Esophagus (tissue), 2 donors: ENCODE measurements around the gene ABRACL. TPM values are rescaled to one million over a fixed set of nuclear protein-coding genes. Genes with fewer than 3 reads are reported as not detected.
"Not testable (repeated sequence)": the region's sequence is repeated elsewhere in the genome, so short reads cannot be mapped to it uniquely, and the experiment has no call there.

Source experiments
- H3K27ac ChIP-seq, 2 donors: one replicate each; pipeline ENCODE4 v1.5.1; 2013; ENCODE audit warnings: low read depth in 2 of 2, mild to moderate bottlenecking in 2 of 2, inconsistent platforms in 1 of 2, low read length in 1 of 2, moderate library complexity in 1 of 2
- H3K27me3 ChIP-seq, 2 donors: one replicate each; pipeline ENCODE4 v1.6.1; 2013; ENCODE audit warnings: low read length in 2 of 2, control low read depth in 1 of 2, mild to moderate bottlenecking in 1 of 2; ENCODE audit not compliant: insufficient read depth in 2 of 2, control insufficient read depth in 1 of 2
- H3K36me3 ChIP-seq, 2 donors: one replicate each; pipeline ENCODE4 v1.6.1; 2013; ENCODE audit warnings: low read length in 1 of 2; ENCODE audit not compliant: control insufficient read depth in 2 of 2, insufficient read depth in 2 of 2
- H3K4me1 ChIP-seq, 2 donors: one replicate each; pipeline ENCODE4 v1.6.1; 2013; ENCODE audit warnings: low read length in 1 of 2; ENCODE audit not compliant: control insufficient read depth in 2 of 2, insufficient read depth in 2 of 2
- H3K4me3 ChIP-seq, 2 donors: one replicate each; pipeline ENCODE4 v1.5.1; 2013; ENCODE audit warnings: low read length in 2 of 2, mild to moderate bottlenecking in 2 of 2, low read depth in 1 of 2, moderate library complexity in 1 of 2
- H3K9me3 ChIP-seq, 2 donors: one replicate each; pipeline ENCODE4 v1.6.1; 2013; ENCODE audit warnings: mild to moderate bottlenecking in 2 of 2, low read depth in 1 of 2, low read length in 1 of 2, moderate library complexity in 1 of 2; ENCODE audit not compliant: control insufficient read depth in 2 of 2, insufficient read depth in 1 of 2
- WGBS, 2 donors: extraction: QIAGEN DNeasy Blood & Tissue Kit; methylation state at CpG; one replicate each; pipeline ENCODE4 v1.1.7; 2013; 5-methylcytosine and 5-hydroxymethylcytosine counted together
- polyA plus RNA-seq, 2 donors: library from polyadenylated mRNA; stranded (reverse); fragments of 200-250 nt; gene quantifications; one replicate each; pipeline ENCODE4 v1.2.3, GENCODE V29; 2013
- donor health status: healthy with polysubstance abuse.
- donor health status: Bipolar disorder and iron deficiency.

Gene ABRACL
- polyA plus RNA-seq, 2 donors = 54.0 to 58.9 TPM

DNA sequence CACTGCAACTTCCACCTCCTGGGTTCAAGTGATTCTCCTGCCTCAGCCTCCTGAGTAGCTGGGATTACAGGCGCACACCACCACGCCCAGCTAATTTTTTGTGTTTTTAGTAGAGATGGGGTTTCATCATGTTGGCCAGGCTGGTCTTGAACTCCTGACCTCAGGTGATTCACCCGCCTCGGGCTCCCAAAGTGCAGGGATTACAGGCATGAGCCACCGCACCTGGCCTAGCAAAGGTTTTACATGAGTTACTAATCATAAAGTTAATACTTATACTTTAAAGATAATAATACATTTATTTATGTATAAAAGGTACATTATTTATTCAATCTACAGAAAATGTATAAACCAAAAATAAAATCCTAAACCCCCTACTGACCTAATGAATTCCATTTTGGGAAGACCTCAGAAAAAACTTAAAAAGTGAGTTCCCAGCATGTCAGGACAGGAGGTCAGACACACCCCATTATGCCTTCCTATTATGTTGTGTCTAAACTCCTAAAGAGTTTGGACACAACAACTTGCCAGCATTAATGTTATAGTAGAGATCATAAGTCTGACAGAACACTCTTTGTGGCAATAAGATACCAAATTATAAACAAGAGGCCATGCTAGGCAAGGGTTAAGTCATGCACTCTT is 21.7 kb downstream of the ABRACL start:
- H3K4me3 ChIP-seq, H3K36me3 ChIP-seq, H3K27me3 ChIP-seq, H3K27ac ChIP-seq, H3K4me1 ChIP-seq, H3K9me3 ChIP-seq: not testable (repeated sequence)
- WGBS, 2 donors = 56 to 77% methylated on average over 5 of the region's 5 CpGs

DNA sequence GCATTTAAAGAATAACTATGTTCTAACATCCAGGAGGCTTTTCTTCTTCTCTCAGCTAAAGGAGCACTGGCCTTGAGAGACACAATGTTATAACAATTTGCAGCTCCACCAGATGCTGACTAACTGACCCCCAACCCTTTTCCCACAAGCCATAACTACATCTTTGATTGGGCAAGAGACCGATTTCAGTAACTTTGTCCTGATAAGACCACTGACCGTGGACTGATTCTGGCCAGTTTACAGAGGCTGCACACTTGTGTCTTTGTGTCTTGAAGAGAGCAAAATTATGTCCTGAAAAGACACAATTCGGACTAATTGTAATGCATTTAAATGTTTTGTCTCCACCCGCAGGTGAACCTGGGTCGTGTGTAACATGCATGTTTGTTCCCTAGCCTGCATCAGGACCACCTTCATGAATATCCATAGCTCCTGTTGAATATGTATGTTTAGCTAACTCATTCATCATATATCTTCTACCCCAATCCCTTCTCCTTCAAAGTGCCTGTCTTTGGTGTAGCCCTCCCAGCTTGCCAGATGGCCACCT is 22.3 kb downstream of the ABRACL start:
- no peak overlapping the region for H3K27ac ChIP-seq
- H3K36me3 ChIP-seq = no peaks in the 10 kb centered on the region
- H3K4me3 ChIP-seq = no peak overlapping the region
- H3K27me3 ChIP-seq = no peaks in the 10 kb centered on the region
- no peaks in the 10 kb centered on the region for H3K9me3 ChIP-seq
- WGBS, 2 donors = 75 to 91% methylated on average over 5 of the region's 5 CpGs
- H3K4me1 ChIP-seq = no peaks in the 10 kb centered on the region

DNA sequence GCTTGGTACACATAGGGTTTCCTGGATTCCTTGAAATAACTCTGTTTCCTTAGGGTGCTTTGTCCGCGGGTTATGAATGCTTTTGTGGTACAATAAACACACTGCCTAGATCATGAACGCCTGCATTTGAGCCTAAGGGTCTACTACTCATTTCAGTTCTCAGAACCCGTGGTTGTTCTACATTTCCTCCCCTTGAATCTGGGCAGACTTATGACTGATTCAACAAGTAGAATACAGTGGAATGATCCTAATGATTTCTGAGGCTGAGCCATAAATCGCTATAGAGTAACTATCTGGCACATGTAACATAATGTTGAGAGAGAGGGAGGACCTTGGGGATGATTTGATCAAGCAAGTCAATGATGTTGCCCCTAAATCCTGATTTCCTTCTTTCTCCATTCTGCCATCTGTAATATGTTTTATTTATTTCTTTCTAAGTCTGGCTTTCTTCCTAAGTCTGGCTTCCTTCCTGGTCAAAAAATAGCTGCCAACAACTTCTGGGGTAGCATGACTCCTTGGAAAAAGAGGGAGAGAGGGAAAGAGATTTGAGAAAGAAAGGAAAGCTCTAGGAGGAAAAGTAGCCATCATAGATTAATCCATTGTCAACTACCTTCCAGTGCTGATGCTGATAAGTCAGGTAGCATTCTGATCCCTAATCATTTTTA is 23.0 kb downstream of the ABRACL start:
- WGBS, 2 donors = 80 to 84% methylated on average over 5 of the region's 5 CpGs
- no peaks in the 10 kb centered on the region for H3K4me1 ChIP-seq
- H3K9me3 ChIP-seq = no peaks in the 10 kb centered on the region
- H3K27me3 ChIP-seq = no peaks in the 10 kb centered on the region
- no peak overlapping the region for H3K27ac ChIP-seq
- H3K36me3 ChIP-seq = no peaks in the 10 kb centered on the region
- H3K4me3 ChIP-seq = no peak overlapping the region

DNA sequence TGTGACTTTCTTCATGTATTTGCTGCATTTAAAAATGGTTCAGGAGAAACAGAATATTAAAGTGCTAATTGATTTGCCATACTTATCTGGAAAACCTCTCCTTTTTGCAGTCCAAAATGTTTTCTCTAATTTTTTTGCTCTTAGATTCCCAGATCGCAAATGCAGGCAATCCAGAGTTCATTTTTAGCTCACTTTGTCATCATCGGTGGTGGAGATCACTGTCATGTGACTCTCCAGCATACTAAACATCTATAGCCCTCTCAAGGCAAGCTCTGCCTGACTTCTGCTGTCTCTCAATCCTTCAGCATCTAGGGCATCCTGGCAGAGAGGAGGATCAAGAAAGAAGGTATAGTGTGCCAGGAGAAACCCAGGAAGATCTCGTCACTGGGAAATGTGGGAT is 24.8 kb downstream of the ABRACL start:
- H3K27ac ChIP-seq = no peak overlapping the region
- no peaks in the 10 kb centered on the region for H3K36me3 ChIP-seq
- WGBS, 2 donors = 75 to 76% methylated on average over 3 of the region's 3 CpGs
- no peaks in the 10 kb centered on the region for H3K27me3 ChIP-seq
- H3K9me3 ChIP-seq = no peaks in the 10 kb centered on the region
- H3K4me1 ChIP-seq = no peaks in the 10 kb centered on the region
- H3K4me3 ChIP-seq = no peak overlapping the region

DNA sequence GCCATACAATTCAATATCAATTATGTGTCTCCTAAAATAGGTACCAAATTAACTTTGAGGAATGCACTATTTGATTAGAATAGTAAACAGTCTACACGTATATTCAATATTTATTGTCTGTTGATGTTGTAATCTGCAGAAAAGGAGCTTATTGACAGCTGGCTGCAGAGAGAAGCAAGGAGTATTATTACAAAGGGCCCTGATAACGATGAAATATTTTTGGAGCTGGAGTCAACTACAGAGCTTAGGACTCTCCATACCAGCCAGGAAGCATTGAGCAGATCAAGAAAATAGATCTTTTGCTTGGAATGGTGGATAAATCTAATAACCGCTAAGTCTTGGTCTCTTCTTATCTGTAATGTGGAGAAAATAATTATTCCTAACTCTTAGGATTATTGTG is 25.5 kb downstream of the ABRACL start:
- no peak overlapping the region for H3K4me3 ChIP-seq
- H3K4me1 ChIP-seq = no peaks in the 10 kb centered on the region
- no peaks in the 10 kb centered on the region for H3K27me3 ChIP-seq
- no peak overlapping the region for H3K27ac ChIP-seq
- H3K9me3 ChIP-seq = no peaks in the 10 kb centered on the region
- 85 to 90% methylated on average over 3 of the region's 3 CpGs for WGBS, 2 donors
- no peaks in the 10 kb centered on the region for H3K36me3 ChIP-seq

DNA sequence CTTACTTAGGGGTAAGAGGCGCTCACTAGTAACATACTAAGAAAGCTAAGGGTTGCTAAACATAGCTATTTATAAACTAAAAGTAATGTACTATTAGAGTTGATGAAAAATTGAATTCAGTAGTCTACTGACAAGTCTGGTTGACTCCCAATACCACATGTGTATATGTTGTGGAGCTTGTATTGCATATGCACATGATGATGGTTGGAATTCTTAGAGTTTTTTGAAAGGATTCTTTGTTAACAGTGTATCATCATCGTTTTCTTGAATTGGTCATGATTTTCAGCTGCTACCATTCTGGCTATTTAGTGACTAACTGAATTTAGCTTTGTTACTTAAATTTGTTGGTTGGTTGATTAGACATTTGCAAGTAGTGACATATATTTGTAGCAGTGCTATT is 27.2 kb downstream of the ABRACL start:
- H3K27me3 ChIP-seq = no peaks in the 10 kb centered on the region
- WGBS, 2 donors = 95 to 96% methylated on average over 2 of the region's 2 CpGs
- no peaks in the 10 kb centered on the region for H3K4me1 ChIP-seq
- no peaks in the 10 kb centered on the region for H3K36me3 ChIP-seq
- no peak overlapping the region for H3K27ac ChIP-seq
- no peaks in the 10 kb centered on the region for H3K9me3 ChIP-seq
- H3K4me3 ChIP-seq = no peak overlapping the region

DNA sequence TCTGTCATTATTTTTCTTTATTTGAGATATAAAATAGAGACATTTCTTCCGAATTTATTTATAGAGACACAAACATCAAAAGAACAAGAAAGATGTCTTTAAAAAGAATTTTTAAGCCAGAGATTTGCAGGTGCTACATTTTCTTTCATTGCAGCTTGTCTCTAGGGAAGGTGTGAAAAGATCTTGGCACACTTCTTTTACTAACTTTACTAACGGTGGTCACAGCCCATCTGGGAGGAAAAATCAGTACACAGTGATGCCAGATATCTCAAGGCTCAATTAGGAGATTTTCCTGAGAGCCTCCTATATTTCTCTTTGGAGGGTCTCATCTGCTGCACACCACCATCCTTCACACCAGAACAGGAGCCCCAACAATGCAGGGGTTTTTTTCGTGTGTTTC is 29.5 kb downstream of the ABRACL start:
- Histone ChIP-seq H3K4me3 (no peak overlapping the region), H3K27ac (no peak overlapping the region), H3K27me3 (no peaks in the 10 kb centered on the region), H3K4me1 (no peaks in the 10 kb centered on the region), H3K36me3 (no peaks in the 10 kb centered on the region), H3K9me3 (no peaks in the 10 kb centered on the region)
- 79 to 88% methylated on average over 3 of the region's 3 CpGs for WGBS, 2 donors

DNA sequence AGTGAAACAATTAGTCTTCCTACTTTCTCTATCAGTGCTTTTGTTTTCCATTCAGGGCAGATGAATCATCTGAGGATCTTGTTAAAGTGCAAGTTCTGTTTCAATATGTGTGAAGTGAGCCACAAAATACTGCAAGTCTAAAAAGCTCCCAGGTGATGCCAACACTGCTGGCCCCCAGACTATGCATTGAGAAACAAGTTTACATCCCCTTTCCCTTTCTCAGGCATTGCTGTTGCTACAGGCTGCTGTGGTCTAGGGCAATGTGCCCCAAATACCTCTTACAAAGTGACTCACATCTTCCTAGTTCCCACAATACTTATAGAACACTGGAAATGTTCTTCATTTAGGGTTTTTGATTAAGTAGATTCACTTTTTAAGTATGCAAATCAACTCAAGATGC is 31.8 kb downstream of the ABRACL start:
- Histone ChIP-seq H3K36me3 (no peaks in the 10 kb centered on the region), H3K27ac (no peak overlapping the region), H3K4me1 (no peaks in the 10 kb centered on the region), H3K4me3 (no peak overlapping the region), H3K27me3 (no peaks in the 10 kb centered on the region), H3K9me3 (no peaks in the 10 kb centered on the region)

DNA sequence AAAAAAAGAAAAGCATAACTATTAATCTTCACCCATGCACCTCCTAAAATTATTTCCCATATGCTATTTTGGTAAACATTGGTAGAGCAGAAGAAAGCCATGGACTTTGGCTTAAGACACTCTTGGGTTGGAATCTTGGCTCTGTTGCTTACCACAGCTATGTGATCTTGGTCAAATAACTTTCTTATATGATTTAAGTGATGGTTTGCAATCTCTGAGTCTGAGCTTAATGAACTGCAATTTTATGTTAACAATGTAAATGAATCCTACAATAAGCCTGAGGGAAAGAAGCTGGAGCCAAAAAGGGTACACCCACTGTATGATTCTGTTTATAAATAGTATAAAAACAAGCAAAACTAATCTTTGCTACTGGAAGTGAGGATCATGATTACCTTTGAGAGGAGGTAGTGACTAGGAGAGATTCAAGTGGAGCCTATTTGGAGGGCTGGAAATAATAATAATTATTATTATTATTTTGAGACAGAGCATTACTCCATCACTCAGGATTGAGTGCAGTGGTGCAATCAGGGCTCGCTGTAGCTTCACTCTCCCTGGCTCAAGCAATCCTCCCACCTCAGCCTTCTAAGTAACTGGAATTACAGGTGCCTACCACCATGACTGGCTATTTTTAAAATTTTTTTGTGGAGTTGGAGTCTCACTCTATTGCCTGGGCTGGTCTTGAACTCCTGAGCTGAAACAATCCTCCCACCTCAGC is 34.5 kb downstream of the ABRACL start:
- no peaks in the 10 kb centered on the region for H3K27me3 ChIP-seq
- no peaks in the 10 kb centered on the region for H3K9me3 ChIP-seq
- no peaks in the 10 kb centered on the region for H3K36me3 ChIP-seq
- H3K27ac ChIP-seq = no peak overlapping the region
- H3K4me3 ChIP-seq = no peak overlapping the region
- 76 to 88% methylated on average over 1 of the region's 1 CpG for WGBS, 2 donors
- no peaks in the 10 kb centered on the region for H3K4me1 ChIP-seq
